NOMO-1 treated with DMSO at 0.1 percent for 48 hours (cell line): Measurements from ENCODE around the gene PEBP1.
A peak's percentile ranks its signal among the peaks of the same experiment; 100 is the strongest.
"Not testable (repeated sequence)": the region's sequence is repeated elsewhere in the genome, so short reads cannot be mapped to it uniquely, and the experiment has no call there.

Experiments
- DNase-seq: peaks from one replicate; lab custom pipeline; 2025; ENCODE audit not compliant: unreplicated experiment; lab: John Stamatoyannopoulos, UW

Gene PEBP1

DNA sequence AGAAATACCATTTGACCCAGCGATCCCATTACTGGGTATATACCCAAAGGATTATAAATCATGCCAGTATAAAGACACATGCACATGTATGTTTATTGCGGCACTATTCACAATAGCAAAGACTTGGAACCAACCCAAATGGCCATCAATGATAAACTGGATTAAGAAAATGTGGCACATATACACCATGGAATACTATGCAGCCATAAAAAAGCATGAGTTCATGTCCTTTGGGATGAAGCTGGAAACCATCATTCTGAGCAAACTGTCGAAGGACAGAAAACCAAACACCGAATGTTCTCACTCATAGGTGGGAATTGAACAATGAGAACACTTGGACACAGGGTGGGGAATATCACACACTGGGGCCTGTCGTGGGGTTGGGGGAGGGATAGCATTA is 6.5 kb upstream of the PEBP1 start:
- DNase-seq: not testable (repeated sequence)

DNA sequence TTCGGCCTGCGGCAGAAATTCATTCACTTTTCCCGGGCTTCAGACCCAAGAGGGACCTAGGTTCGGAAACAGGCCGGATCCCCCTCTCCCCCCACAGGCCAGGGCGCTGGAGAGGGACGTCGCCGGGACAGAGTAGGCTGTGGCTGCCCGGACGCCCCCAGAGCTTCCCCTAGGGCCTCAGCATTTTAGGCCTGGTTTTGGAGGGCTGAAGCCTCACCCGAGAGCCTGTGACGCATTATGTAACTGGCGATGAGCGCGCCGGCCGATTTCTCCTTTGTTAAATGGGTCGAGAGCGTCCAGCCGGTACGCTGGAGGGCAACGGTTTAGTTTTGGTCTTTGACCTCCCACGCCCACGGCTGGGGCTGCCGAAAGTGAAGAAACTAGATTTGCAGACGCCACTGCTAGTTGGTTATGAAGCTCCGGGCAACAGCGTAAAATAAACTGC is 657 bp downstream of the PEBP1 start:
- DNase-seq: peak; percentile 26

DNA sequence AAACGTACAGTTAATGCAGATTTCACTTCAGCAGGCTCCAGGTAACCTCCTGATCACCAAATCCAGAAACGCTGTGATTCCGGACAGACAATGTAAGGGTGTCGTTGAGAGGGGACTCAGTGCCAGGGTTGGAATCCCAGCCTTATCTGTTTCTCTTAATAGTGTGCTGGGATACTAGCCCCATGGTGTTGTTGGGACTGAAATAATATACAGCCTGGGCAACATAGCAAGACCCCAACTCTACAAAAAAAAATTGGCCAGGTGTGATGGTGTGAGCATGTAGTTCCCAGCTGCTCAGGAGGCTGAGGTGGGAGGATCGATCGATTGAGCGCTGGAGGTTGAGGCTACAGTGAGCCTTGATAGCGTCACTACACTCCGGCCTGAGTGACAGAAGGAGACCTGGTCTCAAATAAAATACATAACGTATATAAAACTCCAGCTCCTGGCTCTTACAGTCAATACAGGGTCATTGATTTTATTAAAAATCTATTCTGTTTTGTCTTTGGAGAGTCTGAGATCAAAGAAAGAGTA is 1.3 kb downstream of the PEBP1 start:
- no peak for DNase-seq

DNA sequence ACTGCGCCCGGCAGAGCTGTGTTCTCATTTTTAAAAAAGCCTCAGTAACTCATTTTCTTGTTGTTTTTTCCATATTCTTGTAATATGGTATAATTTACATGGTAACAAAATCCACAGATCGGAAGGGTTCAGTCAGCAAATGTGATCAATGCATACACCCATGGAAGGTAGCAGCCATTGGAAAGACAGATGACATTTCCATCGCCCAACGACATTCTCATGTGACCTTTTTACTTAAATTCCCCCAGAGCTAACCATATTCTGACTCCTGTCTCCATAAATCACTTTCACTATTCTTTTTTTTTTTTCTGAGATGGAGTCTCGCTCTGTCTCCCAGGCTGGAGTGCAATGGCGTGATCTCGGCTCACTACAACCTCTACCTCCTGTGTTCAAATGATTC is 4.9 kb downstream of the PEBP1 start:
- DNase-seq: no peak

DNA sequence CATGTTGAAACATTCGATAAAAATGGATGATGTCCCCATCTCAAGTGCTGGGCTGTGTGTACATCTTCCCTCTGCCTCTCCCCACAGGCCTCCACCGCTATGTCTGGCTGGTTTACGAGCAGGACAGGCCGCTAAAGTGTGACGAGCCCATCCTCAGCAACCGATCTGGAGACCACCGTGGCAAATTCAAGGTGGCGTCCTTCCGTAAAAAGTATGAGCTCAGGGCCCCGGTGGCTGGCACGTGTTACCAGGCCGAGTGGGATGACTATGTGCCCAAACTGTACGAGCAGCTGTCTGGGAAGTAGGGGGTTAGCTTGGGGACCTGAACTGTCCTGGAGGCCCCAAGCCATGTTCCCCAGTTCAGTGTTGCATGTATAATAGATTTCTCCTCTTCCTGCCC is 8.6 kb downstream of the PEBP1 start:
- DNase-seq: no peak

DNA sequence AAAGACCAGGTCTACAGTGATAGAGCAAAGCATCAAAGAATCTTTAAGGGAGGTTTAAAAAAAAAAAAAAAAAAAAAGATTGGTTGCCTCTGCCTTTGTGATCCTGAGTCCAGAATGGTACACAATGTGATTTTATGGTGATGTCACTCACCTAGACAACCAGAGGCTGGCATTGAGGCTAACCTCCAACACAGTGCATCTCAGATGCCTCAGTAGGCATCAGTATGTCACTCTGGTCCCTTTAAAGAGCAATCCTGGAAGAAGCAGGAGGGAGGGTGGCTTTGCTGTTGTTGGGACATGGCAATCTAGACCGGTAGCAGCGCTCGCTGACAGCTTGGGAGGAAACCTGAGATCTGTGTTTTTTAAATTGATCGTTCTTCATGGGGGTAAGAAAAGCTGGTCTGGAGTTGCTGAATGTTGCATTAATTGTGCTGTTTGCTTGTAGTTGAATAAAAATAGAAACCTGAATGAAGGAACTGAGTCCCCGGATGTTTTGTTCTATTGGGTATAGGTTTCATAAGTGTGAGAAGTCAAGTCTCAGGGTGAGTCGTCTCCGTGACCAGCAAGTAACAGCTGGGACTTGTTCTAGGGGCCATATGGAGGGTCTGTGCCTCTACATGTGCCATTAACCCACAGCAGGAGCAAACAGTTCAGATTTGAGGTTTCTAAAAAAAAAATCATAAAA is 9.3 kb downstream of the PEBP1 start:
- no peak for DNase-seq

GRCh38 chr12:118145798-118146156 is 9.9 kb downstream of the PEBP1 start:
- DNase-seq: no peak

- DNase-seq: no peak
Measured at GRCh38 chr12:118148287-118148686, 12.4 kb downstream of the PEBP1 start.

DNA sequence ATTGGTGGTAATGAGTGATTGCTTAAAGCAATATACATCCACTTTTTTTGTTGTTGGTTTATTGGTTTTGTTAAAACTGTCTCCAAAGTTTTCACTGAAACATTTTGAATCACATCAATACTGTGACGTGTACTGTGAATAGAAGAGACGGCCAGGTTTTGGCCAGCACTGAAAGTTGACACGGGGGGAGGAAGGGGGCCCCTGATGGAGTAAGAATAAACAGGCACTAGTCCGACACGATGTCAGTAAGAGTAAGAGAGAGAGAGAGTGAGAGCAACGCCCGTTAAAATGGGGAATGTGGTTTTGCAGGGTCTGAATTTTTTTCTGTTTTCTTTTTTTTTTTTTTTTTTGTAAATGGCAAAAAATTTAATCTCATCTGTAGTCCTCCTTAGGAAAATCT is 14.7 kb downstream of the PEBP1 start:
- DNase-seq: no peak

- DNase-seq: no peak
Measured at GRCh38 chr12:118151755-118152154, 15.8 kb downstream of the PEBP1 start.

- DNase-seq: no peak
Measured at GRCh38 chr12:118160536-118160935, 24.6 kb downstream of the PEBP1 start.

DNA sequence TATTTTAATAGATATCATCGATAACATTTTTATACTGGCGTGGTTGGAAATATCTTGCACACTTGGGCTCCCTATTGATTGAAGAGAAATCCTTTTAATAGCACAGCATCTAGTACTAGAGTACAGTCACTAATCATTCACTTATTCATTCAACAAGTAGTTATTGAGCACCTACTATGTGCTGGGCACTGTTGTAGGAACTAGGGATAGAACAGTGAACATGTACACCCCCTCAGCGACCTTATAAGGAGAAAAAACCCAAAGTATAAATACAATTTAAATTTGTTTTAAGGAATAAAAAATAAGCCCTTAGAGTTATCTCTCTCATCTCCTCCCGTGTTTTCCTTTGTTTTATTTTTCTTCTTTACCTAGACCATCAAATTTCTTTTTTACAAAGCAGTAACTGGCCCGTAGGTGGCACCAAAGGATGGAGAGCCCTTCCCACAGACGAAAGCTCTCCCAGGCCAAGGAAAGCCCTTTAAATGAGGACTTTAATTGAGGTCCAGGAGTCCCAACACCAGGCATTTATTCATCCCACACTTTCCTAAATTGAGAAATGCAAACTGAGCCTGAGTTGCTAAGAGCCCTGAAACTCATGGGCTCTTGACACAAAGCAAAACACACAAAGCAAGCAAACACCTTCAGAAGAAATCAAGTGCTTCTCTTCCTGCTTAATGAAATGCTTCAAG is 29.0 kb downstream of the PEBP1 start:
- peak; percentile 4 for DNase-seq

- no peak for DNase-seq
Measured at GRCh38 chr12:118166946-118167345, 31.0 kb downstream of the PEBP1 start.

- DNase-seq: peak; percentile 91
Measured at GRCh38 chr12:118175823-118176447, 40.0 kb downstream of the PEBP1 start.

DNA sequence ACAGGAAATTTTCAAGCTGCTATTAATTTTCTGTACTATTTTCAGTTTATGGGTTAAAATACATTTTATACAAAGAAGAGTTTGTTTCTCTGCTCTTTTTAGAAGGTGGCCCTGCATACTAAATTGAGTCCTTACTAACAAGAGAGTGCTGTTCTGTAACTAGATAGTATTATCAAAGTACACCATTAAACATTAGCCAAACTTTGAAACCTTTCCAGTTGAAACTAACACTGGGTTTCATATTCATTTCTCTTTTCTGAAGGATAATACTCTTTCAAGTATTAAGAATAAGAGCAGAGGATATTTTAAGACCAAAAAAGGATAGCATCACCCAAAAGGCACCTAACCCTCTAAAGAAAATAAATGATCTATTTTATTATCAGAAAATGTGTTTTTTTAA is 47.2 kb downstream of the PEBP1 start:
- no peak for DNase-seq

GRCh38 chr12:118183711-118184110 is 47.8 kb downstream of the PEBP1 start:
- DNase-seq: no peak

- DNase-seq: no peak
Measured at GRCh38 chr12:118185602-118186397, 49.9 kb downstream of the PEBP1 start.

DNA sequence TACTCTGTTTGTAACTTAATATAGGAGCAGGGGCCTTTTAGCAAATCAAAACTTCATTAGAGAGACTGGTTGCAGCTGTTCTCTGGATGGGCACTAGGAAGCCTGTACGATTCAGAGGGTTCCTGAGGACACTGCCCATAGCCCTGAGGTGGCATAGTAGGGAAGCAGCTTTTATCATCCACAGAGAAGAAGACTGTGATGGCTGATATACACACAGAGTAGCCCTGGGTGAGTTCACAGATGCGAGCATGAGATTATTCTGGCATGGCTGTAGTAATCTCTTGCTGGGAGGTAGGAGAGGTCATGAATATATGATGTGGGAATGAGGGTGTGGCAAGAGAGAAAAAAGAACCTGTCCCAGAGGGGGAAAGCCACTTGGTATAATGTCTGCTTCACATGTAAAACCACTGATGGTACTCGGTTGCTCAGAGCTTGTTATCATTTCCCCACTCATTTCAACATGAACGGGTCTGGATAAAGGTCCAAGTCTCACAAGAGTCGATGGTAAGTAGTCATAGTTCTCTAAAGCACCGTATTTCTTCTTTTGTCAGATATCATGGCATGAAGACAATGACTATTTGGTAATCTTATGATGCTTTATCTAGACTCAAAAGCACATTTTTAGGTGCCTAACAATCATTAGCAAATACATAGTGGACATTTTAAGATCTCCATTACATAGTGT is 52.0 kb downstream of the PEBP1 start:
- DNase-seq: no peak

- DNase-seq: no peak
Measured at GRCh38 chr12:118188690-118189371, 52.9 kb downstream of the PEBP1 start.

DNA sequence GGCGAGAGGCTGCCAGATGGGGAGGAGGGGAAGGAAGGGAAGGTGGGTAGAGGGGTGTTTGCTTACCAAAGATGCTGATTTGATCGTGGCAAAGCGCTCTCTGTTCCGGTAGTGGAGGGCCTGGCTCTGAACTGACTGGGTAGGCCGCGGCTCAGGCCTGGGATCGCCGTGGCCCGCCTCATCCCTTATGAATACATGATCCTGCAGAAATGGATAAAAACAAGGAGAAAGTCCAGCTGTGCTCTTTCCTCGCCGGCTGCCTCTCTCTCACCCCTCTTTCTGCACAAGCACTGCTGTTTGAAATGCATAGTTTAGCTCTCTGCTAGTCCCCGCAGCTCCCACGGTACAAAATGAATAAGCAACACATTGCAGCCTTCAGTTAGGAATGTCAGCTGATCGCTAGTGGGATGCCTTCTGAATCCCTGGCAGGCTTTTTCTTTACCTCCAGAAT is 53.8 kb downstream of the PEBP1 start:
- DNase-seq: no peak
